ENCODE results near the gene FN1.

GRCh38 chr2:215314896-215315295 is 121.0 kb downstream of the FN1 start:
- no peak for TF ChIP-seq POLR2A (IDR thresholded peaks at IDR 0.05)
- TF ChIP-seq CTCF (IDR thresholded peaks at IDR 0.05): no peak

All from testis (tissue), 2 donors.